ENCODE data around the gene COL13A1.

DNA sequence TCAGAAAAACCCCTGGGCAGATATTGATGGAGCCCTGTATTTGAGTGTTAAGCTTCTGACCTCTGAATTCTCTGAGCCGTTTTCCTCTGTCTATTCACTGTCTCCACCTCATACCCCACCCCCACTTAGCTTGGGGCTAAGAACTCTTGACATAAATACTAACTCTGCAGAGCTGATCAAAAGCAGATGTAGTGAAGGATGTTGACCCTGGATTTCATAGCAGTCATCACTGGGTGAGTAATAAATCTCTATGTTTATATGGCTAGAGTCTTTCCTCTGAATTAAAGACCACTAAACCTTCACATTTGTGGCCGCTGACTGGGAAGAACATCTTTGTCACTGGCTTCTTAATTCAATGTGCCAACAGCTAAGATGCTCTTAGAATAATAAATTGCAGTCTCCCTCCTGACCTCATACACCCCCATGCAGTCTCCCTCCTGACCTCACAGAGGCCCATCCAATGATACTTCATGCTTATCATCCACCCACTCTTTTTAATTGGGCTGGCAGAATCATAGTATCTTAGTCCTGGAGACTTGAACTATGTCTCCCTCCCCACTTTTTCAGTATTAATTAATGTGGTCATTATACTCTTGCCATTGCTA lies 172.9 kb downstream of the COL13A1 start:
- TF ChIP-seq POLR2A (IDR thresholded peaks at IDR 0.05; ENCODE audit: low read depth) = no peak
- TF ChIP-seq POLR2AphosphoS5 (IDR thresholded peaks at IDR 0.05) = no peak
- TF ChIP-seq, protein P1, sequence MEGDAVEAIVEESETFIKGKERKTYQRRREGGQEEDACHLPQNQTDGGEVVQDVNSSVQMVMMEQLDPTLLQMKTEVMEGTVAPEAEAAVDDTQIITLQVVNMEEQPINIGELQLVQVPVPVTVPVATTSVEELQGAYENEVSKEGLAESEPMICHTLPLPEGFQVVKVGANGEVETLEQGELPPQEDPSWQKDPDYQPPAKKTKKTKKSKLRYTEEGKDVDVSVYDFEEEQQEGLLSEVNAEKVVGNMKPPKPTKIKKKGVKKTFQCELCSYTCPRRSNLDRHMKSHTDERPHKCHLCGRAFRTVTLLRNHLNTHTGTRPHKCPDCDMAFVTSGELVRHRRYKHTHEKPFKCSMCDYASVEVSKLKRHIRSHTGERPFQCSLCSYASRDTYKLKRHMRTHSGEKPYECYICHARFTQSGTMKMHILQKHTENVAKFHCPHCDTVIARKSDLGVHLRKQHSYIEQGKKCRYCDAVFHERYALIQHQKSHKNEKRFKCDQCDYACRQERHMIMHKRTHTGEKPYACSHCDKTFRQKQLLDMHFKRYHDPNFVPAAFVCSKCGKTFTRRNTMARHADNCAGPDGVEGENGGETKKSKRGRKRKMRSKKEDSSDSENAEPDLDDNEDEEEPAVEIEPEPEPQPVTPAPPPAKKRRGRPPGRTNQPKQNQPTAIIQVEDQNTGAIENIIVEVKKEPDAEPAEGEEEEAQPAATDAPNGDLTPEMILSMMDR (IDR thresholded peaks at IDR 0.05) = no peak
- TF ChIP-seq EP300 (IDR thresholded peaks at IDR 0.05) = no peak
